Adipocyte (in vitro differentiated cells): ENCODE data around the gene SUSD4.

Source experiments
- DNase-seq: peaks from one replicate; pipeline ENCODE4 v3.0.0-alpha.2; 2015; ENCODE audit warnings: low read depth
- H3K27me3 ChIP-seq: replicated peaks from 2 replicates; pipeline ENCODE4 v1.7.0; 2013; ENCODE audit warnings: mild to moderate bottlenecking, low read length, moderate library complexity; ENCODE audit not compliant: control insufficient read depth, insufficient read depth
- H3K36me3 ChIP-seq: 2 replicates; pipeline ENCODE4 v1.7.0; 2013; ENCODE audit warnings: low read length, mild to moderate bottlenecking, moderate library complexity; ENCODE audit not compliant: control insufficient read depth, insufficient read depth, severe bottlenecking
- H3K4me1 ChIP-seq: 2 replicates; pipeline ENCODE4 v1.7.0; 2013; ENCODE audit warnings: mild to moderate bottlenecking, low read length, moderate library complexity; ENCODE audit not compliant: control insufficient read depth, insufficient read depth
- H3K4me3 ChIP-seq: 2 replicates; pipeline ENCODE4 v1.7.0; 2013; ENCODE audit warnings: mild to moderate bottlenecking, low read length, moderate library complexity
- H3K9ac ChIP-seq: 2 replicates; pipeline ENCODE4 v1.7.0; 2013; ENCODE audit warnings: mild to moderate bottlenecking, low read length, moderate library complexity
- H3K9me3 ChIP-seq: 2 replicates; pipeline ENCODE4 v1.7.0; 2013; ENCODE audit warnings: mild to moderate bottlenecking, low read length, moderate library complexity; ENCODE audit not compliant: control insufficient read depth

SUSD4 gene

GRCh38 chr1:223234170-223234514 is 129.8 kb downstream of the SUSD4 start:
- no peak overlapping the region for H3K4me3 ChIP-seq
- H3K4me1 ChIP-seq, result peaks cover 12% of the 10 kb centered on the region
- DNase-seq, result no peak
- no peak overlapping the region for H3K9ac ChIP-seq
- no peaks in the 10 kb centered on the region for H3K27me3 ChIP-seq
- H3K9me3 ChIP-seq, result peaks cover 9% of the 10 kb centered on the region
- H3K36me3 ChIP-seq, result no peaks in the 10 kb centered on the region

GRCh38 chr1:223233410-223234169 is 130.4 kb downstream of the SUSD4 start:
- H3K9me3 ChIP-seq, result peaks cover 9% of the 10 kb centered on the region
- no peaks in the 10 kb centered on the region for H3K27me3 ChIP-seq
- no peaks in the 10 kb centered on the region for H3K36me3 ChIP-seq
- no peak overlapping the region for H3K9ac ChIP-seq
- no peak overlapping the region for H3K4me3 ChIP-seq
- H3K4me1 ChIP-seq, result peaks cover 12% of the 10 kb centered on the region
- DNase-seq, result peak; percentile 61

GRCh38 chr1:223233019-223233409 is 131.0 kb downstream of the SUSD4 start:
- H3K9ac ChIP-seq, result no peak overlapping the region
- peaks cover 6% of the 10 kb centered on the region for H3K9me3 ChIP-seq
- H3K4me3 ChIP-seq, result no peak overlapping the region
- DNase-seq, result no peak
- no peaks in the 10 kb centered on the region for H3K36me3 ChIP-seq
- no peaks in the 10 kb centered on the region for H3K27me3 ChIP-seq
- peaks cover 12% of the 10 kb centered on the region for H3K4me1 ChIP-seq

- no peak for DNase-seq
- peaks cover 12% of the 10 kb centered on the region for H3K4me1 ChIP-seq
- H3K4me3 ChIP-seq, result no peak overlapping the region
- peaks cover 3% of the 10 kb centered on the region for H3K27me3 ChIP-seq
- H3K9me3 ChIP-seq, result peaks cover 3% of the 10 kb centered on the region
- no peak overlapping the region for H3K9ac ChIP-seq
- H3K36me3 ChIP-seq, result no peaks in the 10 kb centered on the region
These were observed 132.4 kb downstream of the SUSD4 start for GRCh38 chr1:223231581-223231980.

GRCh38 chr1:223231011-223231572 is 132.9 kb downstream of the SUSD4 start:
- DNase-seq, result no peak

GRCh38 chr1:223230161-223230881 is 133.7 kb downstream of the SUSD4 start:
- DNase-seq, result peak; percentile 60
- H3K4me3 ChIP-seq, result no peak overlapping the region

More at GRCh38 chr1:223231011-223231572, 132.9 kb downstream of the SUSD4 start:
- Histone ChIP-seq H3K36me3 (no peaks in the 10 kb centered on the region), H3K27me3 (peaks cover 6% of the 10 kb centered on the region), H3K9ac (no peak overlapping the region), H3K9me3 (peaks cover 3% of the 10 kb centered on the region), H3K4me1 (peaks cover 12% of the 10 kb centered on the region), H3K4me3 (no peak overlapping the region)

GRCh38 chr1:223229756-223230155 is 134.2 kb downstream of the SUSD4 start:
- Histone ChIP-seq H3K9me3 (no peaks in the 10 kb centered on the region), H3K9ac (no peak overlapping the region), H3K27me3 (peaks cover 12% of the 10 kb centered on the region), H3K4me1 (peaks cover 12% of the 10 kb centered on the region), H3K4me3 (no peak overlapping the region), H3K36me3 (no peaks in the 10 kb centered on the region)
- DNase-seq, result no peak

More at GRCh38 chr1:223230161-223230881, 133.7 kb downstream of the SUSD4 start:
- no peaks in the 10 kb centered on the region for H3K9me3 ChIP-seq
- H3K27me3 ChIP-seq, result peaks cover 12% of the 10 kb centered on the region
- no peaks in the 10 kb centered on the region for H3K36me3 ChIP-seq
- no peak overlapping the region for H3K9ac ChIP-seq
- peaks cover 12% of the 10 kb centered on the region for H3K4me1 ChIP-seq

GRCh38 chr1:223228931-223229528 is 134.9 kb downstream of the SUSD4 start:
- Histone ChIP-seq H3K27me3 (peaks cover 12% of the 10 kb centered on the region), H3K4me1 (peaks cover 12% of the 10 kb centered on the region)
- DNase-seq, result no peak

GRCh38 chr1:223228201-223228600 is 135.8 kb downstream of the SUSD4 start:
- Histone ChIP-seq H3K27me3 (peaks cover 12% of the 10 kb centered on the region), H3K36me3 (no peaks in the 10 kb centered on the region), H3K4me1 (peaks cover 5% of the 10 kb centered on the region), H3K9me3 (no peaks in the 10 kb centered on the region), H3K4me3 (no peak overlapping the region), H3K9ac (no peak overlapping the region)
- DNase-seq, result no peak

More at GRCh38 chr1:223228931-223229528, 134.9 kb downstream of the SUSD4 start:
- H3K9me3 ChIP-seq, result no peaks in the 10 kb centered on the region
- no peak overlapping the region for H3K9ac ChIP-seq
- H3K36me3 ChIP-seq, result no peaks in the 10 kb centered on the region
- H3K4me3 ChIP-seq, result no peak overlapping the region

- H3K9me3 ChIP-seq, result no peaks in the 10 kb centered on the region
- H3K9ac ChIP-seq, result no peak overlapping the region
- H3K4me3 ChIP-seq, result no peak overlapping the region
- peaks cover 5% of the 10 kb centered on the region for H3K4me1 ChIP-seq
- no peak for DNase-seq
- peaks cover 15% of the 10 kb centered on the region for H3K27me3 ChIP-seq
- H3K36me3 ChIP-seq, result no peaks in the 10 kb centered on the region
These were observed 136.3 kb downstream of the SUSD4 start for GRCh38 chr1:223227486-223228196.
